ENCODE results near the gene NFAM1.

The NFAM1 gene

DNA sequence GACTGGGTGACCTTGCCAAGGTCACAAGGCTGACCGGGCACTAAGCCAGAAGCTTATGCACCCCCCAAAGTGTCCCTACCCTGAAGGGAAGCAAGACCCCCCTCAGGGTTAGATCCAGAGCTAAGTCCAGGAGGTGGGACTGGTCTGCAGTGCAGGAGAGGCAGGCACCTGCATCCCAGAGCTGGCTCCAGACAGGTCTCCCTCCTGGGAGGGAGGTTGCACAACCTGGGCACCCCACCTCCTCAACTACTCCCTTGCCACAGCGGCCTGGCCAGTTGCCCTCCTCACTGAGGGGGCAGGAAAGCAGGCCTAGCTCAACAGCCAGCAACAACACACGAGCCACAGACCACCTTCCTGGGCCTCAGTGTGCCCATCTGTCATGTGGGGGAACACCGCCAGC is 86.7 kb downstream of the NFAM1 start:
- ATAC-seq: no peak
- no peak for DNase-seq
- Mint-ChIP-seq H3K4me3 (peak overlapping the region in 1 of 2 donors; percentile 56), H3K27ac (no peak overlapping the region), H3K9me3 (no peaks in the 10 kb centered on the region), H3K27me3 (peaks cover 15% of the 10 kb centered on the region), H3K4me1 (peaks cover 50% of the 10 kb centered on the region)

DNA sequence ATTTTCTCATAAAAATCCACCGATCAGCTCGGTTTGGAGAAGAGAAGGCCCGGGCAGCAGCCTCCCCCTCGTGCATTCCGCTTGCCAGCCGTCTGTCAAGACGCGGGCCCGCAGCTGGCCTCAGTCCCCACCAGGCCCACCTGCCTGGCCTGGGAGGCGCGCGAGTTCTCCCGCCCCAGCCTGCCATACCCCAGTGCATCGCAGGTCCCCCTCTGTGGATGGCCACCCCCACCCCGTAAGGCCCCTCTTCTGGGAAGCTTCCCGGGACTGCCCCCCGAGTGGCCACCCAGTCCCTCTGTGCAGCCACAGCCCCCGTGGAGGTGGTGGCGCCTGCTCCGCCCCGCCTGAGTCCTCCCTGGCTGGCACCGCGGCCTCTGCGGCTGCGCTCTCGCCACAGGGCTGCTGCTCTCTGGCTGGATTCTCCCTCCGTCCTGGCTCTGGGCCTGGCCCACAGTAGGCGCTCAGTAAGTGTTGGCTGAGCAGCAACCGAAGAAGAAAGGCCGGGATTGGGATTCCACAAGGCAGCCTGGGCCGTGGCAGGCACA is 87.8 kb downstream of the NFAM1 start:
- peaks cover 15% of the 10 kb centered on the region for H3K27me3 Mint-ChIP-seq
- H3K9me3 Mint-ChIP-seq: no peaks in the 10 kb centered on the region
- ATAC-seq (peak; percentile 16), DNase-seq (no peak)
- peaks cover 50% of the 10 kb centered on the region for H3K4me1 Mint-ChIP-seq
- H3K27ac Mint-ChIP-seq: no peak overlapping the region
- H3K4me3 Mint-ChIP-seq: peak overlapping the region; percentile 61 to 69

DNA sequence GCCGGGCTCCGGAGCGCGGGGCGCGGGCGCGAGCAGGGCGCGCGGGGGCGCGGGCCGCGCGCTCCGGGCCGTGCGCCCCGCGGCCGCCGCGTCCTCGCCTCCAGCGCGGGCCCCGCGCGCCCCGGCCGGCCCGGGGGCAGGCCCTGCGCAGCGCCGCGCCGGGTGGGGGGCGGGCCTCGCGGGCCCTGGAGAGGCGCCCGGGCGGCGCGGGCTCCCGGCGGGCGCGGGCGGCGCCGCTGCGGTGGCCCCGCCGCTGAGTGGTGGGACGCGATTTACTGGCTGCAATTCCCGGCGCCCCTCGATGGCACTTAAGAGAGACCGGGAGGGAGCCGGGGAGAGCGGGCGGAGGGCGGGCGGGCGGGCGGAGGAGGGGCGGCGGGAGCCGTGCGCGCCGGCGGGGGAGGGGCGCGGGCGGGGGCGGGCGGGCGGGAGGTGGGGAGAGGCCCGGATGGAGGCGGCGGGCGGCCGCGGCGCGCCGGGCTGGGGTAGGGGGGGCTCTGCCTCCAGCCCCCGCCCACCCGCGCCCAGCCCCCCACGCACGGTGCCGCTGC is 88.6 kb downstream of the NFAM1 start:
- DNase-seq (no peak), ATAC-seq (peak; percentile 63)
- Mint-ChIP-seq H3K4me3 (no peak overlapping the region), H3K27me3 (peaks cover 15% of the 10 kb centered on the region), H3K27ac (no peak overlapping the region), H3K9me3 (no peaks in the 10 kb centered on the region), H3K4me1 (peaks cover 50% of the 10 kb centered on the region)

DNA sequence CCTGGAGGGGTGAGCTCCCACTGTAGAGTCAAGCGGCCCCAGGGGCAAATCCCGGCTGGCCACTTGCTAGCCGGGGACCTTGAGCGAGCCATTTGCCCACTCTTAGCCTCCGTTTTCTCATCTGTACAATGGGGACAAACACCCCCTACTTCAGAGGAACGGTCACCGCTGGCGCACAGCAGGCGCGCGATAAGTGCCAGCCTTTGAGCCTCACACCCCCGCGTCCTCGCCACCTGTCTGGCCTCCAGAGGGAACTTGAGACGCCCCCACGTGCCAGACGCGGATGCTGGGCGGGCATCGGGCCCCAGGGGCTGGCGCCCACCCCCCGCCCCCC is 89.1 kb downstream of the NFAM1 start:
- Mint-ChIP-seq H3K9me3 (no peaks in the 10 kb centered on the region), H3K27ac (no peak overlapping the region), H3K4me1 (peaks cover 48% of the 10 kb centered on the region), H3K27me3 (peaks cover 15% of the 10 kb centered on the region), H3K4me3 (peak overlapping the region; percentile 47 to 69)
- DNase-seq: no peak
- peak; percentile 40 for ATAC-seq

DNA sequence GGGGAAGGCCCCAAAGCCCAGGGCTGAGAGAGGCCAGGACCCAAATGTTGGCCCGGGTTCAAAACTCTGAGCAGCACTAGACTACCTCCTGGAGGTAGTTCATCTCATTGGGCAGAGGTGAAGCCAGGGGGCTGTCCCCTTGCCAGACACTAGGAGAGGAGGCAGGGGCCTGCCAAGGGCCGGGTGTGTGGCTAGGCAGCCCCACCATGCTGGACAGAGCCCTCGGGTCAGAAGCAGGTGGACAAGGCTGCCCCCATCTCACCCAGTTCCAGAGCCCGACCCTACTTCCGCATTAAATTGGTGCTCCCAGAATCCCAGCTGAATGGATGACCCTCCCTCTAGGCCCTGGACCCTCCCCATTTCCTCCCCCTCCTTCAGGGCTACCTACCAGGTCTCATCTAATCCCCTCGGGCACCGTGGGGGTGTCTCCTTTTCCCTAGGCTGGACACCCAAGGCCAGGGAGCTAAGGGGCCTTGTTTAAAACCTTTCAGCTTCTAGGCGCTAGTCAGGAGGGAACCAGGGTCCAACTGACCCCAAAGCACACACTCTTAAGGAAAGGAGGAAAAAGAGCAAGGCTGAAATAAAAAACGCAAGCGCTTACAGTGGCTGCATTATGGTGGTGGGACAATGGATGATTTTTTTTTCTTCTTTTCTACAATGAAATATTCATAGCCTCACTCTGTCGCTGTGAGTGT is 89.6 kb downstream of the NFAM1 start:
- Mint-ChIP-seq H3K9me3 (no peaks in the 10 kb centered on the region), H3K27ac (no peak overlapping the region), H3K4me1 (peaks cover 43% of the 10 kb centered on the region), H3K4me3 (peak overlapping the region; percentile 47 to 69), H3K27me3 (peaks cover 15% of the 10 kb centered on the region)
- ATAC-seq (no peak), DNase-seq (no peak)

DNA sequence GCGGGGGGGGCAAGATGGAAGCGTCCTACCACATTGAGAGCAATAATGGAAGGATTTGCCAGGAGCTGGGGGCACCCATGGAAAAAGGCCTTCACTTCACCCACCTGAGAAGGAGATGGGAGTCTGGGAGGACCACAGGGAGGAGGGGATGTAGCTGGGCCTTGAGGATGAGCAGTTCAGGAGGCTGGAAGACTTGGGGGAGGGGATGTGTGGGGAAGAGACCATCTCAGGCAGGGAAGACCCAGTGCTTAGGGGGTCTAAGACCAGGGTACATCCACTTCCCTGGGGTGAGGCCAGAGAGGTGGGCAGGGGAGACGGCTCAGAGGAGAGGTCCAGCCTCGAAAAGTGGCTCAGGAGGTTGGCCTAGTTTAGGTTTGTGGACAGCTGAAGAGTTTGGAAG is 90.4 kb downstream of the NFAM1 start:
- Mint-ChIP-seq H3K27me3 (peaks cover 15% of the 10 kb centered on the region), H3K9me3 (no peaks in the 10 kb centered on the region), H3K4me3 (no peak overlapping the region), H3K4me1 (peaks cover 35% of the 10 kb centered on the region), H3K27ac (no peak overlapping the region)
- ATAC-seq (no peak), DNase-seq (no peak)

DNA sequence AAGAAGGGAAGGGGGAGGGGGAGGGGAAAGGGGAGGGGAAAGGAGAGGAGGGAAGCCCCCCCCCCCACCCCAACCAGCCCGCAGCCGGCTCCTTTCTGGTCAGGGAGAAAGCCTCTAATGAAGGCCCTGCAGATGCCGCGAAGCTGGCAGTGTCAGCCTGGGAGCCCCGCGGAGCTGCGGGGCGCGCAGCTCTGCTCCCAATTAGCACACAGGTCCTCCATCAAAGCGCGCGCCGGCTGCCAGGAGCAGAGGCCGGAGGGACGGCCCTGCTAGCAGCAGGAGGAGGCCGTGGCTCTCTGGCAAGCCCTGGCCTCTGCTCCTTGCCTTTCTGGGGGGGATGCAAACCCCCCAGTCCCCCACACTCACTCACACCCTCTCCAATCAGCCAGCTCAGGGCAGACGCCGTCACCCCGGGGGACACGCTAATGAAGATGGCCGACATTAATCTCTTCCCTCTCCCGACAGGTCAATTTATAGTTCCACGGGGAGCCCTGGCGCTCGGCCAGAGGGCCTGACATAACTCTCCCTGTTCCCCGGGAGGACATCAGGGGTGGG is 91.3 kb downstream of the NFAM1 start:
- Mint-ChIP-seq H3K9me3 (no peaks in the 10 kb centered on the region), H3K4me1 (peaks cover 30% of the 10 kb centered on the region), H3K27me3 (peaks cover 15% of the 10 kb centered on the region), H3K27ac (peak overlapping the region in 1 of 2 donors; percentile 68), H3K4me3 (no peak overlapping the region)
- DNase-seq (no peak), ATAC-seq (no peak)

DNA sequence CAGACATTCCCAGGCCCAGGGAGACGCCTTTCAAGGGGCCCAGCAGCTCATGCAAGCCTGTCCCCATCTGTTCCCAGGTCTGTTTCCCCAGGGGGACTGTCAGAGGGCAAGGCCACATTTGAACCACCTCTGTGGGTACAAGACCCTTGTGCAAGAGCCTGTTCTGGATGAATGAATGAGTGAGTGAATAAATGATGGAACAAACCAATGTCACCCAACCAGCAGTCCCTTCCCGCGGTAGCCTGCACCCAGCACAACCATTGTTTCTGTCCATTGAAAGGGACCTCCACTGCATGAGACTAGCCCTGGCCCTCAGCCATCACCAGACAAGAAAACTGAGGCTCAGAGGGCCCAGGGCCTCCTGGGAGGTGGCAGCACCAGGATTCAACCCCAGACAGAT is 92.1 kb downstream of the NFAM1 start:
- peaks cover 15% of the 10 kb centered on the region for H3K27me3 Mint-ChIP-seq
- ATAC-seq: no peak
- no peak overlapping the region for H3K4me3 Mint-ChIP-seq

DNA sequence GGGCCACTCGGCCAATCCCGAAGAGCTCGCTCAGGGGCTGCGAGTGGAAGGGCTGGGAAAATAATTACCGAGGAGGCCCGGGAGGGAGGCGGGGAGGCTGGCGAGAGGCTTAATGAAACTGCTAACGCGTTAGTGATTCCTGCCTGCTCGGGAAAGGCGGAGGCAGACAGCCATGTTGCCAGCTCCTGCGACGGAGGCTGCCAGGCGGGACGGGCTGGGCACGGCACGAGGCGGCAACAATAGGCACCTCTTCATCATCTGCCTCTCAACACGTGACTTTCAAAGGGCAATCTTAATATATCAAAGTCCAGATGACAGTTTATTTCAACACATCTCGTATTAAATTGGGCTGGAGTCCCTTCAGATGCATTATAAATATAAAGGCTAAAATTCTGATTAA is 93.7 kb downstream of the NFAM1 start:
- peaks cover 30% of the 10 kb centered on the region for H3K4me1 Mint-ChIP-seq
- DNase-seq: no peak
- H3K27me3 Mint-ChIP-seq: peaks cover 15% of the 10 kb centered on the region
- no peaks in the 10 kb centered on the region for H3K9me3 Mint-ChIP-seq
- no peak for ATAC-seq
- no peak overlapping the region for H3K4me3 Mint-ChIP-seq
- H3K27ac Mint-ChIP-seq: no peak overlapping the region

More for the DNA sequence above, 92.1 kb downstream of the NFAM1 start:
- Mint-ChIP-seq H3K27ac (no peak overlapping the region), H3K9me3 (no peaks in the 10 kb centered on the region), H3K4me1 (peaks cover 30% of the 10 kb centered on the region)
- DNase-seq: no peak

DNA sequence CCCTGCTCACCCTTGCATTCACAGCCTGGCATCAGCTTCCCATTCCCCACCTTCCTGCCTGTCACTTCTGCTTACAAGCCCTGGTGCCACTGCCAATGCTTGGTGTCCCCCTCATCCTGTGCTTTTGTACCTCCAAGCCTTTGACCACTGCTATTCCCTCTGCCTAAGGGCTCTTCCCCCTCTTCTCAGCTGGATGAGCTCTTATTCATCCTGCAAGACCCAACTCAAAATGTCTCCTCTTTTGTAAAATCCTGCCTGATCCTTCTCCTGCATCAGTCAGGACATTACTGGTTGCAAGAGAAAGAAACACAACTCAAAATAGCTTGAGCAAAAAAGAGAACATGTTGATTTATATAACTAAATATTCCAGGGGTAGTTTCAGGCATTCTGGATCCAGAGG is 94.8 kb downstream of the NFAM1 start:
- ATAC-seq (no peak), DNase-seq (no peak)
- Mint-ChIP-seq H3K4me1 (peaks cover 21% of the 10 kb centered on the region), H3K27ac (peak overlapping the region in 1 of 2 donors; percentile 50), H3K27me3 (peaks cover 8% of the 10 kb centered on the region), H3K4me3 (no peak overlapping the region), H3K9me3 (no peaks in the 10 kb centered on the region)

DNA sequence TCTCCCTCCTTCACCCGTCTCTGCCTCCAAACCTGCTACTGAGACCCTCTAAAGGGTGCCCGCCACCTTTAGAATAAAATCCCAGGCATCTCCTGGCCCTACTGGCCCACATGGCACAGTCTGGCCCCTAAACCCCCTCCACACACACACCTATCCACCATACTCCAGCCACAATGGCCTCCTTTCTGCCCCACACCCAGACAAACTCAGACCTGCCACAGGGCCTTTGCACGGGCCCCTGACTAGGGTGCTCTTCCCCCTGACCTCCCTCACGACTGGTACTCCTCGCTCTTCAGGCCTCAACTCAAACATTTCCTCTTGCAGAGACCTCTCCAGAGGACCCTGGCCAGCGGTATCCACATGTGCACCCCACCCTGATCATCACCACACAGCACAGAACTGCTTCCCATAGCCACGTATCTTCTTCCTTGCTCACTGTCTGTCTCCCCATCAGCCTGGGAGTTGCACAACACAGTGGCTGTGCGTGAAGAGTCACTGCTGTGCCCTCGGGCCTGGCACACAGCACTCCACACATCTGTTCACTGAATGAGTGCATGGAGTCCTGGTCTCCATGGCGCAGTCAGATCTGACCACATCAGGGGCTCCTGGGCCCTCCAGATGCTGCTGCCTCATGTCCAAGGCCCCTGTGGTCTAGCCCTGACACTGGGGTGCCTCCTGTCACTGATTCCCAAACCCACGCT is 95.5 kb downstream of the NFAM1 start:
- H3K4me3 Mint-ChIP-seq: no peak overlapping the region

DNA sequence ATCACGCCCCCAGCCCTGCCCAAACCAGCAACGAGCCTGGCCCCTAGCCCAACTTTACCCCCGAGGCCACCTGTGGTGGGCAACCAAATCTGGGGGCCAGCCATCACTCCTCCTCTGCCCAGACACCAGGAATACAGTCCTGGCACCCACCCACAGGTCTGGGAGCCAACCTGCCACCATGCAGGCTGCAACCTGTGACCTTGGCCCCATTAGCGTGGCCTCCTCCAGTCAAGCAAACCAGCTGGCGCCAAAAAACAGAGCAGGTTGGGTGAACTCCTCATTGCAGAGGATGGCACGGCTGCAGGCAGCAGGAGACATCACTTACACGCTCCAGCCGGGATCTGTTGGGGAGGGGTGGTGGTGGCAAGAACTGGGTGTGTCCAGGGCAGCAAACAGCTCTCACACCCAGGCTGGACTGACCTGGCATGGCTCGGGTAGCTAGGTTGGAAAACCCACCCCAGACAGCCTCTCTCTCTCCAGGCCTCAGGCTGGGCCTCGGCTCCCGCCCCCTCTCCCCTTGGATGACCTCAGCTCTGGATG is 96.3 kb downstream of the NFAM1 start:
- no peak overlapping the region for H3K4me3 Mint-ChIP-seq
- ATAC-seq (no peak), DNase-seq (no peak)
- no peaks in the 10 kb centered on the region for H3K9me3 Mint-ChIP-seq
- H3K27me3 Mint-ChIP-seq: no peaks in the 10 kb centered on the region
- H3K27ac Mint-ChIP-seq: no peak overlapping the region
- peaks cover 19% of the 10 kb centered on the region for H3K4me1 Mint-ChIP-seq

More for the DNA sequence above, 95.5 kb downstream of the NFAM1 start:
- DNase-seq (no peak), ATAC-seq (no peak)
- H3K27me3 Mint-ChIP-seq: peaks cover 2% of the 10 kb centered on the region
- no peaks in the 10 kb centered on the region for H3K9me3 Mint-ChIP-seq
- no peak overlapping the region for H3K27ac Mint-ChIP-seq
- H3K4me1 Mint-ChIP-seq: peaks cover 18% of the 10 kb centered on the region

DNA sequence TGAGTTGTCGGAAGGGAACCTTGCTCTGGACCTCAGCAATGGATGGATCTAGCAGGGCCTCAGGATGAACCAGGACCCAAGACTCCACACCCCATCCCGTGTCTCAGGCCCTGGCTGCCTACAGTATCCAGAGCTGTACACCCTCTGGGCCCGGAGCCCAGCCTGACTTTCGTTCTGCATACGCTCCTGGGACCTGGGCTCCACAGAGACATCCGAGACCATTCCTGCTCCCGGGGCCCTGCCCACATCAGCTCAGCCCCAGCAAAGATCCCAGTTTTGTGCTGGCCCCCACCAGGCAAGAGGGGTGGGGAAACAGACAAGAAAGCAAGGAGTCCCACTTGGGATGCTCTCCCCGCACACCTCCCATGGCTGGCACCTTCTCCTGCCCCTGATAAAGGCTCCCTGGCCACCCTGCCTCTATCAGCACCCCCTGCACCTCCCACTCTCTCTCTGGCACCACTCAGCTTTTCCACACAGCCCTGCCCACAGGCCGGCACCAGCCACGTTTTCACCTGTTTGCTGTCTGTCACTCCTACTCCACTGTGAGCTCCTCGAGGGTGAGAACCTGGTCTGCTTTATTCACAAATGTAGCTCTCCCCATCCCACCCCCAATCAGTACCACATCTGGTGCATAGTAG is 97.2 kb downstream of the NFAM1 start:
- no peaks in the 10 kb centered on the region for H3K9me3 Mint-ChIP-seq
- H3K27me3 Mint-ChIP-seq: no peaks in the 10 kb centered on the region
- peaks cover 18% of the 10 kb centered on the region for H3K4me1 Mint-ChIP-seq
- no peak for DNase-seq
- ATAC-seq: no peak
- no peak overlapping the region for H3K4me3 Mint-ChIP-seq
- H3K27ac Mint-ChIP-seq: peak overlapping the region in 1 of 2 donors; percentile 22

DNA sequence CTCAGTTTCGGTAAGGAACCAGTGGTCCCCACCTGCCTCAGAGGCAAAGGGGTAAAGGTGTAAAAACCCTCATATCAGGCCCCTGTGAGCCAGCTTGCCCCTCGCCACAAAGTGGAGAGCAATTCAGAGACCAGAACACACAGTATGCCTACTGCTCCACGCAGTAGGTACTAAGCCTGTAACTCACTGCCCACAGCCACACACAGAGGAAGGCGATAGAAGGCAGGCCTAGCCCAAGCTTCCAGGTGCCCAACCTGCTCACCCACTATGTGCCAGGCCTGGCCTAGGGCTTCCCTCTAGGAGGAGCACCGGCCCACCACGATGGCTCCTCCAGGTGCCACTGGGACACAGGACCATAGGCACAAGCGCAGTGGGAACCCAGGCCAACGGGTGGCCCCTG is 98.7 kb downstream of the NFAM1 start:
- no peak for ATAC-seq
- Mint-ChIP-seq H3K27ac (no peak overlapping the region), H3K9me3 (no peaks in the 10 kb centered on the region)

DNA sequence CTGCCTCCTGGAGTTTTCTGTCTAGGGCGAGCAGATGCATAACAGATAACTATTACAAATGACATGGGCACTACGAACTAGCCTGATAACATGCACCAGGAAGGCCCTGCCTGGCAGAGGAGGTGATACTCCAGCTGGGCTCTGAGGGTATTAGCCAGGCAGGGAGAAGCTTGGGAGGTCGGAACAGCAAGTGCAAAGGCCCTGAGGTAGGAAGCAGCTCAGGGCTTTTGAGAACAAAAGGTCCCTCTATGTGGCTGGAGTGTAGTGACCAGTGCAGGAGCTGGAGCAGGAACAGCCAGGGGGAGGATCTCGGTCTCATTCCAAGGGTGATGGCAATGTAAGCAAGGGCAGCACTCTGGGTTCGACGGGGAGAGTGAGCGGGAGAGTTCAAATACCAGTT is 100.1 kb downstream of the NFAM1 start:
- Mint-ChIP-seq H3K9me3 (no peaks in the 10 kb centered on the region), H3K27ac (no peak overlapping the region), H3K4me1 (peaks cover 40% of the 10 kb centered on the region), H3K4me3 (no peak overlapping the region), H3K27me3 (no peaks in the 10 kb centered on the region)
- ATAC-seq: no peak
- no peak for DNase-seq

More for the DNA sequence above, 98.7 kb downstream of the NFAM1 start:
- Mint-ChIP-seq H3K27me3 (no peaks in the 10 kb centered on the region), H3K4me3 (no peak overlapping the region), H3K4me1 (peaks cover 25% of the 10 kb centered on the region)
- DNase-seq: no peak

Data from stimulated activated naive CD8-positive, alpha-beta T cell treated with anti-CD3 and anti-CD28 coated beads, Interleukin-15, amount 100 ng/mL, for 72 hours (primary cell).